ENCODE results near the gene SLC22A23. TPM values are rescaled to one million over a fixed set of nuclear protein-coding genes. Genes with fewer than 3 reads are reported as not detected.

Gene SLC22A23
- total RNA-seq, 4 donors from 2014 or later: 16.6 to 21.8 (median 17.6) TPM

DNA sequence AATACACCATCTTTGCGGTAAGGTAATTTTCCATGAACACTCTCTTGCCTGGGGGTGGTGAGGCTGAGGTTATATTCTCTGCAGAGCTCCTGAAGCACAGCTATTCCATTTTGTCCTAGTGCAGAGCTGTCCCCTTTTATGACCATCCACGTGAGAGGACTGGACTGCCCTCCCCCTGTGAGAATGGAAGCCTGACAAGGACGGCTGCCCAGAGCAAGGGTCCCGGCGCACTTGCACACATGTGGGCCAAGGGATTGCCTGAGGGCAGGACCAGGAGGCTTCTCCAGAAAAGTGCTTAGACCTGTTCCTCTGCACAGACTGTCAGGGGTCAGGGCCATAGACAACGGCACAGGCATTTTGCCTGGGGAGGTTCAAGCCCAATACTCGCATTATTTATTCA, 48.2 kb downstream of the SLC22A23 start:
- Histone ChIP-seq H3K9me3 (no peaks in the 10 kb centered on the region), H3K27ac (no peak overlapping the region), H3K36me3 (no peaks in the 10 kb centered on the region), H3K27me3 (no peaks in the 10 kb centered on the region), H3K4me3 (replicated peaks in 1 of 3) (no peak overlapping the region), H3K4me1 (peaks cover 18 to 22% of the 10 kb centered on the region in 2 donors)
- intact Hi-C loops (cut with DNase I): no loop called here
- TF ChIP-seq POLR2A (IDR thresholded peaks at IDR 0.05): no peak
- TF ChIP-seq, protein P1, sequence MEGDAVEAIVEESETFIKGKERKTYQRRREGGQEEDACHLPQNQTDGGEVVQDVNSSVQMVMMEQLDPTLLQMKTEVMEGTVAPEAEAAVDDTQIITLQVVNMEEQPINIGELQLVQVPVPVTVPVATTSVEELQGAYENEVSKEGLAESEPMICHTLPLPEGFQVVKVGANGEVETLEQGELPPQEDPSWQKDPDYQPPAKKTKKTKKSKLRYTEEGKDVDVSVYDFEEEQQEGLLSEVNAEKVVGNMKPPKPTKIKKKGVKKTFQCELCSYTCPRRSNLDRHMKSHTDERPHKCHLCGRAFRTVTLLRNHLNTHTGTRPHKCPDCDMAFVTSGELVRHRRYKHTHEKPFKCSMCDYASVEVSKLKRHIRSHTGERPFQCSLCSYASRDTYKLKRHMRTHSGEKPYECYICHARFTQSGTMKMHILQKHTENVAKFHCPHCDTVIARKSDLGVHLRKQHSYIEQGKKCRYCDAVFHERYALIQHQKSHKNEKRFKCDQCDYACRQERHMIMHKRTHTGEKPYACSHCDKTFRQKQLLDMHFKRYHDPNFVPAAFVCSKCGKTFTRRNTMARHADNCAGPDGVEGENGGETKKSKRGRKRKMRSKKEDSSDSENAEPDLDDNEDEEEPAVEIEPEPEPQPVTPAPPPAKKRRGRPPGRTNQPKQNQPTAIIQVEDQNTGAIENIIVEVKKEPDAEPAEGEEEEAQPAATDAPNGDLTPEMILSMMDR (IDR thresholded peaks at IDR 0.05): no peak
- 93 to 96% methylated on average over 4 to 5 of the region's 7 CpGs for WGBS, 2 donors
- DNase-seq: no peak

DNA sequence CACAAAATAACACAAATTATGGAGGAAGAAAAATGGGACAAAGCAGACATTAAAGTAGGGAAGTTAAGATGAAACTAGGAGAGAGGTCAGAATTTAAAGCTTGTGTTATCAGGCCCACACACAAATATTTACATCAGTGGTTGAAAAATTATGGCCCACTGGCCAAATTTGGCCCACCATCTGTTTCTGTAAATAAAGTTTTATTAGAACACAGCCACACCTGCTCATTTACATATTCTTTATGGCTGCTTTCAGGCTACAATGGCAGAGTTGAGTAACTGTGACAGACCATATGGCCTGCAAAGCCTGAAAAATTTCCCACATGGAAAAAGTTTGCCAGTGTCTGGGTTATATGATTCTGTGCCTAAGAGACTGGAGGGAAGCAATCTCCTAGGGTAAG, 49.0 kb downstream of the SLC22A23 start:
- Histone ChIP-seq H3K36me3 (no peaks in the 10 kb centered on the region), H3K27ac (no peak overlapping the region), H3K27me3 (no peaks in the 10 kb centered on the region), H3K9me3 (no peaks in the 10 kb centered on the region), H3K4me1 (peaks cover 21 to 30% of the 10 kb centered on the region in 2 donors), H3K4me3 (replicated peaks in 1 of 3) (no peak overlapping the region)
- DNase-seq: no peak
- intact Hi-C loops (cut with DNase I): no loop called here
- TF ChIP-seq, protein P1 (IDR thresholded peaks at IDR 0.05): no peak
- no peak for TF ChIP-seq POLR2A (IDR thresholded peaks at IDR 0.05)

GRCh38 chr6:3406891-3407809, 49.7 kb downstream of the SLC22A23 start:
- Histone ChIP-seq H3K4me1 (peaks cover 23 to 35% of the 10 kb centered on the region in 2 donors), H3K36me3 (no peaks in the 10 kb centered on the region), H3K9me3 (no peaks in the 10 kb centered on the region), H3K4me3 (replicated peaks in 1 of 3) (no peak overlapping the region), H3K27ac (no peak overlapping the region), H3K27me3 (no peaks in the 10 kb centered on the region)
- no peak for TF ChIP-seq POLR2A (IDR thresholded peaks at IDR 0.05)
- TF ChIP-seq, protein P1 (IDR thresholded peaks at IDR 0.05): no peak
- intact Hi-C loops (cut with DNase I): no loop called here
- no peak for DNase-seq
- WGBS, 2 donors: 91 to 97% methylated on average over 3 of the region's 3 CpGs

DNA sequence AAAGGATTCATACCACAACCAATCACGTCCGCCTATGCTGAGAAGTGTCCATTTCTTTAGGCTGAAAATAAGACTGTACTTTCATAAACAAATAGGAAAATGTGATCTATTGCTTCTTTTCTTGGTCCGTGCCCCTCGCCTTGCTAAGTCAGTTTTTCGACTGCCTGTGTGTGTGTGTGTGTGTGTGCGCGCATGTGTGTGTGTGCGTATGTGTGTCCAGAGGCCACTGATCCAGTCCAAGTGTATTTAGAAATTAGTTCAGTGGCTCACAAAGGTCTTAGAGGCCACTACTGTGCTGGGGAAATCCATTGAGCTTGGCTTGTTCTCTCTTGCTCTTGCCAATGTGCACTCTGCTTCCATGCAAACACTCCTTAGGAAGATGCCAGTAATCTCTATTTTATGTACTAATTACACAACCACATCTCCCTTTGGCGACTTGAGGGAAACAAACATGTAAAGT, 50.5 kb downstream of the SLC22A23 start:
- Histone ChIP-seq H3K4me1 (peaks cover 23 to 35% of the 10 kb centered on the region in 2 donors), H3K27me3 (no peaks in the 10 kb centered on the region), H3K9me3 (no peaks in the 10 kb centered on the region), H3K36me3 (no peaks in the 10 kb centered on the region), H3K4me3 (replicated peaks in 1 of 3) (no peak overlapping the region), H3K27ac (no peak overlapping the region)
- intact Hi-C loops (cut with DNase I): no loop called here
- DNase-seq: no peak
- WGBS, 2 donors: 69 to 75% methylated on average over 9 of the region's 9 CpGs
- no peak for TF ChIP-seq POLR2A (IDR thresholded peaks at IDR 0.05)
- TF ChIP-seq, protein P1 (IDR thresholded peaks at IDR 0.05): no peak

DNA sequence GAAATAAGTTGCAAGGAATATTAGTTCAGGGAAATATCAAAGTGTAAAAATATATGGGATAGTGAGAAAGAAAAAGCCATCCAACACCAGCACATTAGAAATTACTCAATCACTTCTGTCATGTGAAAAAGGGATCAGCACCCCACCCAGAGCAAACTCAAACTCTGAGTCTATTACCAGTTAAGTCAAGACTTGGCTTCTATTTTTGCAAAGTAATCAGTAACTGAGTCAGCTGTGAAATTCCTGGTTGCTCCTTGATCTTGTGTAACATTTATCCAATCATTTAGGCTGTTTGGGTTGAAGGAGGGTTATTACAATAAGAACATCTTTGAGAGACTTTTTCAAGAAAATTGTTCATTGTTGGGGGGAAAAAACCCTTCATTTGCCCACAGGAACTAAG, 51.2 kb downstream of the SLC22A23 start:
- Histone ChIP-seq H3K27ac (no peak overlapping the region), H3K36me3 (no peaks in the 10 kb centered on the region), H3K4me1 (peaks cover 19 to 32% of the 10 kb centered on the region in 2 donors), H3K4me3 (replicated peaks in 1 of 3) (no peak overlapping the region), H3K27me3 (no peaks in the 10 kb centered on the region), H3K9me3 (no peaks in the 10 kb centered on the region)
- intact Hi-C loops (cut with DNase I): no loop called here
- no peak for TF ChIP-seq POLR2A (IDR thresholded peaks at IDR 0.05)
- TF ChIP-seq, protein P1 (IDR thresholded peaks at IDR 0.05): no peak
- no peak for DNase-seq
